ENCODE results near the gene PEMT. TPM values are rescaled to one million over a fixed set of nuclear protein-coding genes. Genes with fewer than 3 reads are reported as not detected.

PEMT gene
- total and polyA plus RNA-seq, 2 donors (not counting 1 experiment from before 2014, with no cell fraction given), result 10.7 to 20.3 TPM

DNA sequence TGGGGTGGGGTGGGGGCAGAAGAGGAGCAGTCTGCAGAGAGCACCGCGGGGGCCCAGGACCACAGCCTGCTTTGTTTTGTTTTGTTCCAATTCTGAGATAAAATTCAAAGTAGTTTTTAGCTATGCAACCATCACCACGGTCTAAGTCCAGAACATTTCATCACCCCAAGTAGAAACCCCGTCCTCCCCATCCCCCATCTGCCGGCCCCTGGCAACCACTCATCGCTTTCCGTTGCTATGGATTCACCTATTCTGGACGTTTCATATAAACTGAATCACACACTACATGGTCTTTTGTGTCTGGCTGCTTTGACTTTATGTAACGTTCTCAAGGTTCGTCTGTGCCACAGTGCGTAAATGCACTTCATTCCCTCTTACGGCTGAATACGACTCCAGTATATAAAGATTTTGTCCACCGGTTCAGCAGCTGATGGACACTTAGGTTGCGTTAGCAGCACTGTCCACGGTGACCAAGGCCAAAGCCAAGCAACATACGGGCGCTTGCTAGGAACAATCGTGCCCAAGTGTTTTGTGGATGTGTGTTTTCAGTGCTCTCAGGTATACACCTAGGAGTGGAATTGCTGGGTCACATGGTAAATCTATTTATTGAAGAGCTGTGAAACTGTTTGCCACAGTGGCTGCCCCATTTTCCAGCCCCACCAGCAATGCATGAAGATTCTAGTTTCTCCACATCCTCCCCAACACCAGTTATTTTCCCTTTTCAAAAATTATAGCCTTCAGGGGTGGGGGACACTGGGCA, 67.6 kb downstream of the PEMT start:
- H2AFZ ChIP-seq (ENCODE audit: insufficient read depth, low read depth, low read length, poor library complexity, severe bottlenecking), result no peak overlapping the region
- no peak overlapping the region for H3K27ac ChIP-seq (ENCODE audit: low read length in 2 of 2)
- H3K4me3 ChIP-seq (ENCODE audit: control extremely low read depth in 1 of 5, extremely low read depth in 1 of 5, insufficient read depth in 1 of 5, low read depth in 2 of 5, low read length in 4 of 5), result no peak overlapping the region
- no peaks in the 10 kb centered on the region for H3K27me3 Mint-ChIP-seq
- H3K4me3 Mint-ChIP-seq, result no peak overlapping the region
- ATAC-seq (ENCODE audit: low read depth) (no peak), DNase-seq (no peak)
- peaks cover 5% of the 10 kb centered on the region for H3K79me2 ChIP-seq (ENCODE audit: control insufficient read depth, insufficient read depth, low read length)
- no peak overlapping the region for H3K27ac Mint-ChIP-seq
- no peaks in the 10 kb centered on the region for H3K9me3 Mint-ChIP-seq (ENCODE audit: insufficient read depth)
- TF ChIP-seq, protein P1, sequence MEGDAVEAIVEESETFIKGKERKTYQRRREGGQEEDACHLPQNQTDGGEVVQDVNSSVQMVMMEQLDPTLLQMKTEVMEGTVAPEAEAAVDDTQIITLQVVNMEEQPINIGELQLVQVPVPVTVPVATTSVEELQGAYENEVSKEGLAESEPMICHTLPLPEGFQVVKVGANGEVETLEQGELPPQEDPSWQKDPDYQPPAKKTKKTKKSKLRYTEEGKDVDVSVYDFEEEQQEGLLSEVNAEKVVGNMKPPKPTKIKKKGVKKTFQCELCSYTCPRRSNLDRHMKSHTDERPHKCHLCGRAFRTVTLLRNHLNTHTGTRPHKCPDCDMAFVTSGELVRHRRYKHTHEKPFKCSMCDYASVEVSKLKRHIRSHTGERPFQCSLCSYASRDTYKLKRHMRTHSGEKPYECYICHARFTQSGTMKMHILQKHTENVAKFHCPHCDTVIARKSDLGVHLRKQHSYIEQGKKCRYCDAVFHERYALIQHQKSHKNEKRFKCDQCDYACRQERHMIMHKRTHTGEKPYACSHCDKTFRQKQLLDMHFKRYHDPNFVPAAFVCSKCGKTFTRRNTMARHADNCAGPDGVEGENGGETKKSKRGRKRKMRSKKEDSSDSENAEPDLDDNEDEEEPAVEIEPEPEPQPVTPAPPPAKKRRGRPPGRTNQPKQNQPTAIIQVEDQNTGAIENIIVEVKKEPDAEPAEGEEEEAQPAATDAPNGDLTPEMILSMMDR (IDR thresholded peaks at IDR 0.05), result no peak
- no peak for TF ChIP-seq EZH2 (IDR thresholded peaks at IDR 0.05; ENCODE audit: borderline replicate concordance, insufficient read depth, low read depth, low read length, poor library complexity, severe bottlenecking)
- H3K9me3 ChIP-seq (ENCODE audit: control extremely low read depth in 1 of 3, control insufficient read depth in 2 of 3, insufficient read depth in 1 of 3, low read length in 2 of 3), result no peaks in the 10 kb centered on the region
- H3K4me1 ChIP-seq (ENCODE audit: control insufficient read depth in 2 of 2, insufficient read depth in 2 of 2, low read length in 2 of 2), result no peaks in the 10 kb centered on the region
- H3K27me3 ChIP-seq (replicated peaks in 1 of 4; ENCODE audit: control extremely low read depth in 1 of 4, control insufficient read depth in 3 of 4, insufficient read depth in 4 of 4, low read length in 3 of 4), result no peaks in the 10 kb centered on the region
- POLR2A ChIA-PET, result no interaction called here
- CTCF ChIA-PET, result no interaction called here
- WGBS (ENCODE audit: insufficient coverage), result 95% methylated on average over 13 of the region's 19 CpGs
- H3K9ac ChIP-seq (ENCODE audit: low read length), result no peak overlapping the region
- H3K4me1 Mint-ChIP-seq, result no peaks in the 10 kb centered on the region
- peaks cover 0 to 3% of the 10 kb centered on the region in 2 experiments for H3K36me3 ChIP-seq (replicated peaks in 1 of 2; ENCODE audit: control extremely low read depth in 1 of 2, control insufficient read depth in 1 of 2, extremely low read depth in 1 of 2, insufficient read depth in 2 of 2, low read length in 1 of 2)
- H3K4me2 ChIP-seq (replicated peaks; ENCODE audit: low read depth, low read length, poor library complexity, severe bottlenecking), result no peak overlapping the region
- intact Hi-C loops (cut with micrococcal nuclease), result no loop called here
- no peaks in the 10 kb centered on the region for H4K20me1 ChIP-seq (ENCODE audit: control insufficient read depth, insufficient read depth, low read length, poor library complexity, severe bottlenecking)

DNA sequence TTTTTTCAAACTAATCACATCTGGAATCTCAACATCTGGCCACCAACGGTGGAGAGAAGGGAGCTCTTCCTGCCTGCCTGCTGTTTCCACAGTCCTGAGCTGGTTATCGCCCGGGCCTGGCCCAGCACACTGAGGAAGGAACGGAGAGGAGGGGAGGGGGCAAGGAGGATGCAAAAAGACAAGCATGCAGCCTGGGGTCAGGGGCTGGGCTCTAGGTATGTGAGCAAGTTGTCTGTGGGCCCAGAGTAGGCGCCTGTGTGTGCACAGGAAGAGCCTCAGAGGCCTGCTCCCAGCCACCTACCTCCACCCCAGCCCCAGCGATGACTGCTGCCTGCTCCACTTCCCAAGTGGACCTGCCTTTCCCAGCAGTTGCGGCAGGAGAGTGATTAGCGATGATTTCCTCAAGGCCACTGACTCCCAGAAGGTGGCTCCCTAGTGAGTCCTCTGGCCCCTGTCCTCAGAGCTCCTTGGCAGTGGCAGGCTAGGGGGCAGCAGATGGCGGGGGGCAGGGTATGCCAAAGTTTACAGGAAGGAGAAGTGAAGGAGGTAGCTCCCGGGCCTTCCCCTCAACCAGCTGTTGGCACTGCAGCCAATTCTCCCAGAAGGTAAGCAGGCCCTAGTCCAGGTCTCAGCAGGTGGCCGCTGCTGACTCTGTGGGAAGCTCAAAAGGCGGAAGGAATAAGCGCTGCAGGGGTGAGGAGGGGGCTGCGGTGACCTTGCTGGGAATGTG, 68.3 kb downstream of the PEMT start:
- H3K4me1 Mint-ChIP-seq, result no peaks in the 10 kb centered on the region
- WGBS (ENCODE audit: insufficient coverage), result 65% methylated on average over 13 of the region's 14 CpGs
- intact Hi-C loops (cut with micrococcal nuclease), result no loop called here
- Histone ChIP-seq H4K20me1 (ENCODE audit: control insufficient read depth, insufficient read depth, low read length, poor library complexity, severe bottlenecking) (no peaks in the 10 kb centered on the region), H3K4me3 (ENCODE audit: control extremely low read depth in 1 of 5, extremely low read depth in 1 of 5, insufficient read depth in 1 of 5, low read depth in 2 of 5, low read length in 4 of 5) (no peak overlapping the region), H2AFZ (ENCODE audit: insufficient read depth, low read depth, low read length, poor library complexity, severe bottlenecking) (no peak overlapping the region), H3K9ac (ENCODE audit: low read length) (no peak overlapping the region), H3K4me2 (replicated peaks; ENCODE audit: low read depth, low read length, poor library complexity, severe bottlenecking) (no peak overlapping the region), H3K27me3 (replicated peaks in 1 of 4; ENCODE audit: control extremely low read depth in 1 of 4, control insufficient read depth in 3 of 4, insufficient read depth in 4 of 4, low read length in 3 of 4) (no peaks in the 10 kb centered on the region), H3K9me3 (ENCODE audit: control extremely low read depth in 1 of 3, control insufficient read depth in 2 of 3, insufficient read depth in 1 of 3, low read length in 2 of 3) (no peaks in the 10 kb centered on the region), H3K79me2 (ENCODE audit: control insufficient read depth, insufficient read depth, low read length) (no peaks in the 10 kb centered on the region), H3K27ac (ENCODE audit: low read length in 2 of 2) (no peak overlapping the region), H3K4me1 (ENCODE audit: control insufficient read depth in 2 of 2, insufficient read depth in 2 of 2, low read length in 2 of 2) (no peaks in the 10 kb centered on the region), H3K36me3 (replicated peaks in 1 of 2; ENCODE audit: control extremely low read depth in 1 of 2, control insufficient read depth in 1 of 2, extremely low read depth in 1 of 2, insufficient read depth in 2 of 2, low read length in 1 of 2) (peaks cover 0 to 3% of the 10 kb centered on the region in 2 experiments)
- H3K4me3 Mint-ChIP-seq, result no peak overlapping the region
- H3K9me3 Mint-ChIP-seq (ENCODE audit: insufficient read depth), result no peaks in the 10 kb centered on the region
- no peak for TF ChIP-seq EZH2 (IDR thresholded peaks at IDR 0.05; ENCODE audit: borderline replicate concordance, insufficient read depth, low read depth, low read length, poor library complexity, severe bottlenecking)
- TF ChIP-seq, protein P1 (IDR thresholded peaks at IDR 0.05), result no peak
- DNase-seq (no peak), ATAC-seq (ENCODE audit: low read depth) (no peak)
- ChIA-PET CTCF (no interaction called here), POLR2A (no interaction called here)
- H3K27ac Mint-ChIP-seq, result no peak overlapping the region
- no peaks in the 10 kb centered on the region for H3K27me3 Mint-ChIP-seq
